ENCODE data around the gene CLDN6.
A peak's percentile ranks its signal among the peaks of the same experiment; 100 is the strongest.

The CLDN6 gene

GRCh38 chr16:3027489-3027795 lies 9.5 kb upstream of the CLDN6 start:
- DNase-seq = no peak

- DNase-seq = no peak
Observed at GRCh38 chr16:3026609-3027488, 8.9 kb upstream of the CLDN6 start.

- no peak for DNase-seq
Observed at GRCh38 chr16:3026003-3026378, 8.0 kb upstream of the CLDN6 start.

- DNase-seq = no peak
Observed at GRCh38 chr16:3025032-3026002, 7.3 kb upstream of the CLDN6 start.

GRCh38 chr16:3023669-3024478 lies 5.9 kb upstream of the CLDN6 start, which contains the start of the genes HCFC1R1 and THOC6:
HCFC1R1 (minus strand) TSS chr16:3023942; CDS start chr16:3023941, 1 bp downstream.
THOC6 (plus strand) TSS chr16:3024035; CDS start chr16:3024327, 292 bp downstream.
- peak; percentile 97 for DNase-seq

- peak; percentile 83 for DNase-seq
Observed at GRCh38 chr16:3023415-3023668, 5.4 kb upstream of the CLDN6 start.

GRCh38 chr16:3022684-3023414 lies 4.9 kb upstream of the CLDN6 start:
- no peak for DNase-seq

- DNase-seq = peak; percentile 92
Observed at GRCh38 chr16:3022208-3022683, 4.3 kb upstream of the CLDN6 start.

GRCh38 chr16:3021449-3022207 lies 3.6 kb upstream of the CLDN6 start:
- DNase-seq = peak; percentile 87

- peak; percentile 83 for DNase-seq
Observed at GRCh38 chr16:3020604-3021448, 2.8 kb upstream of the CLDN6 start.

GRCh38 chr16:3020247-3020603 lies 2.2 kb upstream of the CLDN6 start, which contains the start of gene TNFRSF12A:
TNFRSF12A (plus strand) TSS chr16:3020368; CDS start chr16:3020398, 30 bp downstream.
- peak; percentile 82 for DNase-seq

GRCh38 chr16:3019594-3020246 lies 1.7 kb upstream of the CLDN6 start:
- no peak for DNase-seq

- DNase-seq = no peak
Observed at GRCh38 chr16:3017344-3017743, 639 bp downstream of the CLDN6 start.

- DNase-seq = no peak
Observed at GRCh38 chr16:3015865-3016521, 2.0 kb downstream of the CLDN6 start.

- DNase-seq = no peak
Observed at GRCh38 chr16:3014971-3015370, 3.0 kb downstream of the CLDN6 start.

GRCh38 chr16:3013998-3014690 lies 3.8 kb downstream of the CLDN6 start:
- DNase-seq = no peak

- DNase-seq = no peak
Observed at GRCh38 chr16:3013491-3013951, 4.5 kb downstream of the CLDN6 start.

- DNase-seq = no peak
Observed at GRCh38 chr16:3012828-3013420, 5.1 kb downstream of the CLDN6 start, which contains the start of gene CLDN9. CLDN9 (plus strand) TSS chr16:3012923; CDS start chr16:3013363, 440 bp downstream.

Data from left hindlimb (tissue), 1 donor.